Rectal smooth muscle tissue (tissue), 1 donor: Measurements from ENCODE around the gene MVD.

ENCODE experiments used
- H3K27ac ChIP-seq: one replicate; pipeline ENCODE4 v1.7.0; 2013; ENCODE audit warnings: low read depth, low read length, inconsistent platforms
- H3K27me3 ChIP-seq: one replicate; pipeline ENCODE4 v1.7.0; 2013; ENCODE audit warnings: low read length; ENCODE audit not compliant: control insufficient read depth, insufficient read depth
- H3K36me3 ChIP-seq: one replicate; pipeline ENCODE4 v1.7.0; 2013; ENCODE audit warnings: low read length; ENCODE audit not compliant: control insufficient read depth, insufficient read depth
- H3K4me1 ChIP-seq: one replicate; pipeline ENCODE4 v1.7.0; 2013; ENCODE audit warnings: low read length; ENCODE audit not compliant: control insufficient read depth, insufficient read depth
- H3K4me3 ChIP-seq: one replicate; pipeline ENCODE4 v1.7.0; 2013; ENCODE audit warnings: low read length
- H3K9ac ChIP-seq: one replicate; pipeline ENCODE4 v1.7.0; 2013; ENCODE audit warnings: low read length

Gene MVD

GRCh38 chr16:88636488-88637265 is 26.2 kb downstream of the MVD start:
- no peak overlapping the region for H3K27ac ChIP-seq
- peaks cover 41% of the 10 kb centered on the region for H3K27me3 ChIP-seq

GRCh38 chr16:88635671-88636319 is 27.1 kb downstream of the MVD start:
- no peak overlapping the region for H3K4me3 ChIP-seq
- no peak overlapping the region for H3K27ac ChIP-seq
- no peaks in the 10 kb centered on the region for H3K4me1 ChIP-seq
- H3K36me3 ChIP-seq: peaks cover 6% of the 10 kb centered on the region
- H3K27me3 ChIP-seq: peaks cover 41% of the 10 kb centered on the region
- no peak overlapping the region for H3K9ac ChIP-seq

More at GRCh38 chr16:88636488-88637265, 26.2 kb downstream of the MVD start:
- Histone ChIP-seq H3K9ac (no peak overlapping the region), H3K36me3 (no peaks in the 10 kb centered on the region), H3K4me3 (no peak overlapping the region), H3K4me1 (no peaks in the 10 kb centered on the region)

- no peak overlapping the region for H3K27ac ChIP-seq
- peak overlapping the region; percentile 48 for H3K4me3 ChIP-seq
- peaks cover 36% of the 10 kb centered on the region for H3K27me3 ChIP-seq
- H3K9ac ChIP-seq: no peak overlapping the region
- peaks cover 7% of the 10 kb centered on the region for H3K36me3 ChIP-seq
- no peaks in the 10 kb centered on the region for H3K4me1 ChIP-seq
These were observed 27.8 kb downstream of the MVD start for GRCh38 chr16:88634994-88635670.

DNA sequence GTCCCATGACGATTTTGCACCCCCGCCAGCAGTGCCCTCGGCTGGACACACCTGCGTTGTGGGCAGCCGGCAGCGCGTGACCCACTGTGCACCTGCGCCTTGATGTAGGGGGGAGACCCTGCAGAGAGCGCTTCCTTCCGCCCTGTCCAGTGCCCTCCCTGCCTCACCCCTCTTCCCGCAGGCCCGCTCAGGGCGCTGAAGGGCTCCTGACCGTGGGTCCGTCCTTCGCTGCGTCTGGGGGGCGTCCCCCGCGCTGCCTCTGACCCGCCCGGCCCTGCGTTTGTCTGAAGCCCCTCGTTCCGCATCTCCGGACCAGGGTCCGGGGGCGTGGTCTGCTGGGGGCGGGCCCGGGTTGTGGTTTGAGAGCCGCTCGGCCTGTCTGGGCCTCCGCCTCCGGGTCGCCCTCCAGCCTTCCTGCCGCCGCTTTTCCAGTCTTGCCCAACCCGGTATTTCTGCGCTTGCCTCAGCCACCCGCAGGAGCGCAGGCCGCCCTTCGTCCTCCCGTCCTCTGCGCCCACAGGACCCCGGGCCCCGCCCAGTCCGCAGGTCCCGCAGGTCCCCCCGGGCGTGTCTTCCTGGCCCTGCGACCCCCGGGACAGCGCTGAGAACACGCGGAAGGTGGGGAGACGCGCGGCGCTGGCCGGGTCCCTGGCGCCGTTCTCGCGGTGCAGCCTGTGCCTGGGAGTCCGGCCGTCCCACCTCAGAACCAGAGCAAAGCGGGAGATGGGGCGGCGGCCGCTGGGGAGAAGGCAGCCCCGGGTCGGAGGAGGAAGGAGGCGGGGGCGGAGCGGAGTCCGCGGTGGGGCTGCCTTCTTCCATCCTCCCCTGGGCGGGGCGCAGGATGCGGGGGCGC is 28.5 kb downstream of the MVD start:
- no peaks in the 10 kb centered on the region for H3K4me1 ChIP-seq
- no peak overlapping the region for H3K9ac ChIP-seq
- peaks cover 7% of the 10 kb centered on the region for H3K36me3 ChIP-seq
- H3K4me3 ChIP-seq: peak overlapping the region; percentile 48
- no peak overlapping the region for H3K27ac ChIP-seq
- H3K27me3 ChIP-seq: peaks cover 28% of the 10 kb centered on the region

GRCh38 chr16:88633684-88634140 is 29.2 kb downstream of the MVD start:
- peaks cover 7% of the 10 kb centered on the region for H3K36me3 ChIP-seq
- no peak overlapping the region for H3K27ac ChIP-seq
- H3K4me1 ChIP-seq: no peaks in the 10 kb centered on the region
- peak overlapping the region; percentile 21 for H3K4me3 ChIP-seq
- no peak overlapping the region for H3K9ac ChIP-seq
- peaks cover 21% of the 10 kb centered on the region for H3K27me3 ChIP-seq

- Histone ChIP-seq H3K36me3 (peaks cover 7% of the 10 kb centered on the region), H3K4me1 (no peaks in the 10 kb centered on the region), H3K27me3 (peaks cover 15% of the 10 kb centered on the region), H3K4me3 (no peak overlapping the region), H3K27ac (no peak overlapping the region), H3K9ac (no peak overlapping the region)
These were observed 30.3 kb downstream of the MVD start for GRCh38 chr16:88632587-88632930.

GRCh38 chr16:88631920-88632586 is 30.8 kb downstream of the MVD start:
- Histone ChIP-seq H3K9ac (no peak overlapping the region), H3K27me3 (peaks cover 14% of the 10 kb centered on the region), H3K4me1 (no peaks in the 10 kb centered on the region), H3K36me3 (peaks cover 7% of the 10 kb centered on the region), H3K27ac (no peak overlapping the region), H3K4me3 (no peak overlapping the region)

GRCh38 chr16:88631384-88631783 is 31.5 kb downstream of the MVD start:
- peaks cover 12% of the 10 kb centered on the region for H3K27me3 ChIP-seq
- H3K4me1 ChIP-seq: no peaks in the 10 kb centered on the region
- H3K4me3 ChIP-seq: no peak overlapping the region
- no peak overlapping the region for H3K27ac ChIP-seq
- peaks cover 12% of the 10 kb centered on the region for H3K36me3 ChIP-seq
- no peak overlapping the region for H3K9ac ChIP-seq

DNA sequence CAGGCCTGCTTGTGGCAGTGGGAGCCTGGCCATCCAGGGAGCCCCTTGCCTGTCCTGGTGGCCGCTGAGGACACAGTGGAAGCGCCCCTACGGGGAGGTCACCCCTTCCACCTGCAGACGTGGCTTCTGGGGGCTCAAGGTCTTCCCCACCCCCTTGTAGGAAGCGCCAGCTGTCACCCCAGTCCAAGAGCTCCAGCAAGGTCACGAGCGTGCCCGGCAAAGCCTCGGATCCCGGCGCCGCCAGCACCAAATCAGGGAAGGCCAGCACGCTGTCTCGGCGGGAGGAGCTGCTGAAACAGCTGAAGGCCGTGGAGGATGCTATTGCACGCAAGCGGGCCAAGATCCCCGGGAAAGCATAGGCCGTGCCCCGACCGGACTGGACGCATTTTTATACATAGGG is 31.9 kb downstream of the MVD start:
- Histone ChIP-seq H3K36me3 (peaks cover 12% of the 10 kb centered on the region), H3K27ac (no peak overlapping the region)

GRCh38 chr16:88630433-88630832 is 32.5 kb downstream of the MVD start:
- Histone ChIP-seq H3K27ac (no peak overlapping the region), H3K4me1 (no peaks in the 10 kb centered on the region), H3K36me3 (peaks cover 12% of the 10 kb centered on the region), H3K9ac (no peak overlapping the region), H3K4me3 (no peak overlapping the region), H3K27me3 (peaks cover 12% of the 10 kb centered on the region)

More for the DNA sequence above, 31.9 kb downstream of the MVD start:
- no peak overlapping the region for H3K9ac ChIP-seq
- H3K4me1 ChIP-seq: no peaks in the 10 kb centered on the region
- H3K27me3 ChIP-seq: peaks cover 12% of the 10 kb centered on the region
- H3K4me3 ChIP-seq: no peak overlapping the region

GRCh38 chr16:88629835-88630234 is 33.1 kb downstream of the MVD start:
- H3K36me3 ChIP-seq: peaks cover 17% of the 10 kb centered on the region
- no peak overlapping the region for H3K4me3 ChIP-seq
- H3K27me3 ChIP-seq: peaks cover 7% of the 10 kb centered on the region
- H3K9ac ChIP-seq: no peak overlapping the region
- no peak overlapping the region for H3K27ac ChIP-seq
- H3K4me1 ChIP-seq: no peaks in the 10 kb centered on the region
